H1 (cell line): ENCODE measurements around the gene METRNL. TPM values are rescaled to one million over a fixed set of nuclear protein-coding genes. Genes with fewer than 3 reads are reported as not detected.
"Not testable (repeated sequence)": the region's sequence is repeated elsewhere in the genome, so short reads cannot be mapped to it uniquely, and the experiment has no call there.

Source experiments
- CTCF ChIA-PET: fragments of 300-600 bp; sonication (Branson Sonifier 250); formaldehyde crosslinking; loops from one replicate; lab custom pipeline; 2021; ENCODE audit not compliant: partially characterized antibody; lab: Charles Lee
- POLR2A ChIA-PET: fragments of 300-600 bp; sonication (Branson Sonifier 250); formaldehyde crosslinking; loops from one replicate; lab custom pipeline; 2021; ENCODE audit warnings: inconsistent platforms; ENCODE audit not compliant: partially characterized antibody; lab: Charles Lee
- DNase-seq, 2 experiments: peaks; one replicate each; pipeline versions ENCODE4 v3.0.0 to v3.0.0-alpha.2; 2010 to 2022; ENCODE audit warnings: low spot score in 2 of 2, low read depth in 1 of 2, mixed read lengths in 1 of 2
- FAIRE-seq: peaks from 2 replicates; lab custom pipeline; 2011; peaks lifted over from hg19 to GRCh38; lab: Jason Lieb, UNC
- H2AFZ ChIP-seq: 2 replicates; pipeline ENCODE4 v1.8.1; 2012; ENCODE audit warnings: low read length, inconsistent platforms
- H2AK5ac ChIP-seq: 2 replicates; pipeline ENCODE4 v1.6.1; 2013; ENCODE audit warnings: low read depth, low read length
- H2BK120ac ChIP-seq: replicated peaks from 2 replicates; pipeline ENCODE3; 2013; ENCODE audit warnings: low read depth, low read length, inconsistent platforms
- H2BK12ac ChIP-seq: 2 replicates; pipeline ENCODE4 v1.6.1; 2013; ENCODE audit warnings: low read depth, low read length
- H2BK15ac ChIP-seq: 2 replicates; pipeline ENCODE4 v1.6.1; 2013; ENCODE audit warnings: low read length
- H2BK20ac ChIP-seq: 2 replicates; pipeline ENCODE4 v1.6.1; 2013; ENCODE audit warnings: low read length
- H2BK5ac ChIP-seq: 2 replicates; pipeline ENCODE4 v1.6.1; 2013; ENCODE audit warnings: low read depth, low read length
- H3K14ac ChIP-seq: 2 replicates; pipeline ENCODE4 v1.6.1; 2013; ENCODE audit warnings: inconsistent platforms; ENCODE audit not compliant: insufficient read length
- H3K18ac ChIP-seq: 2 replicates; pipeline ENCODE4 v1.6.1; 2013; ENCODE audit warnings: low read length; ENCODE audit errors: extremely low read depth
- H3K23ac ChIP-seq: 2 replicates; pipeline ENCODE4 v1.6.1; 2013; ENCODE audit warnings: inconsistent platforms; ENCODE audit not compliant: insufficient read length
- H3K23me2 ChIP-seq: 2 replicates; pipeline ENCODE4 v1.6.1; 2013; ENCODE audit warnings: low read depth, low read length
- H3K27ac ChIP-seq: 2 replicates; pipeline ENCODE4 v1.6.1; 2011; ENCODE audit warnings: low read depth, low read length, inconsistent platforms
- H3K27me3 ChIP-seq, 4 experiments: replicated peaks in 1 of 4; 1 replicate in 1 of 4; 2 replicates in 3 of 4; pipeline versions ENCODE4 v1.6.1 to v1.8.1; 2011 to 2013; ENCODE audit warnings: low read length in 3 of 4, mild to moderate bottlenecking in 3 of 4, inconsistent platforms in 2 of 4, mixed read lengths in 2 of 4, moderate library complexity in 1 of 4; ENCODE audit not compliant: control insufficient read depth in 3 of 4, insufficient read depth in 3 of 4; ENCODE audit errors: extremely low read depth in 1 of 4
- H3K36me3 ChIP-seq, 4 experiments: 2 replicates each; pipeline versions ENCODE4 v1.6.1 to v1.8.1; 2011 to 2013; ENCODE audit warnings: mild to moderate bottlenecking in 4 of 4, low read length in 3 of 4, moderate library complexity in 2 of 4, control low read depth in 1 of 4, inconsistent platforms in 1 of 4; ENCODE audit not compliant: insufficient read depth in 4 of 4, control insufficient read depth in 2 of 4
- H3K4ac ChIP-seq: replicated peaks from 2 replicates; pipeline ENCODE3; 2013; ENCODE audit warnings: low read length, low read depth, mixed read lengths, inconsistent platforms; ENCODE audit not compliant: insufficient read length
- H3K4me1 ChIP-seq, 4 experiments: replicated peaks in 1 of 4; 1 replicate in 1 of 4; 2 replicates in 3 of 4; pipeline versions ENCODE4 v1.6.1 to v1.8.1; 2011 to 2013; ENCODE audit warnings: low read length in 3 of 4, inconsistent platforms in 2 of 4, mixed read lengths in 1 of 4; ENCODE audit not compliant: insufficient read depth in 4 of 4, control insufficient read depth in 3 of 4
- H3K4me2 ChIP-seq, 2 experiments: 2 replicates each; pipeline versions ENCODE4 v1.6.1 to v1.8.1; 2011 to 2013; ENCODE audit warnings: low read depth in 2 of 2, low read length in 2 of 2, control low read depth in 1 of 2, inconsistent platforms in 1 of 2, mild to moderate bottlenecking in 1 of 2; ENCODE audit not compliant: insufficient read depth in 1 of 2
- H3K4me3 ChIP-seq, 4 experiments: fragments of 200-600, 300-600 bp in 1 of 4; sonication (generic), shearing (Covaris generic), sonication (Bioruptor Twin) in 1 of 4; 2 replicates each; pipeline versions ENCODE4 v1.5.1 to v1.8.1; 2011 to 2016; ENCODE audit warnings: low read length in 4 of 4, low read depth in 3 of 4, control low read depth in 2 of 4, inconsistent platforms in 2 of 4, mild to moderate bottlenecking in 2 of 4, mixed read lengths in 1 of 4, moderate library complexity in 1 of 4; ENCODE audit not compliant: insufficient read depth in 2 of 4; ENCODE audit errors: extremely low read depth in 1 of 4
- H3K56ac ChIP-seq: replicated peaks from 2 replicates; pipeline ENCODE3; 2013; ENCODE audit warnings: low read depth, mild to moderate bottlenecking, mixed read lengths, low read length, inconsistent platforms; ENCODE audit not compliant: insufficient read length
- H3K79me1 ChIP-seq: 2 replicates; pipeline ENCODE4 v1.6.1; 2013; ENCODE audit warnings: low read depth, low read length, control low read depth
- H3K79me2 ChIP-seq, 2 experiments: 2 replicates each; pipeline versions ENCODE4 v1.6.1 to v1.8.1; 2012 to 2013; ENCODE audit warnings: low read length in 2 of 2, mild to moderate bottlenecking in 2 of 2, inconsistent platforms in 1 of 2; ENCODE audit not compliant: insufficient read depth in 2 of 2, control insufficient read depth in 1 of 2
- H3K9ac ChIP-seq, 4 experiments: replicated peaks in 1 of 4; 1 replicate in 1 of 4; 2 replicates in 3 of 4; pipeline versions ENCODE4 v1.6.1 to v1.8.1; 2011 to 2013; ENCODE audit warnings: low read depth in 3 of 4, low read length in 3 of 4, control low read depth in 2 of 4, mild to moderate bottlenecking in 2 of 4, moderate library complexity in 2 of 4, inconsistent platforms in 1 of 4; ENCODE audit errors: extremely low read depth in 1 of 4
- H3K9me3 ChIP-seq, 2 experiments: 2 replicates each; pipeline versions ENCODE4 v1.6.1 to v1.8.1; 2012 to 2013; ENCODE audit warnings: mild to moderate bottlenecking in 2 of 2, moderate library complexity in 2 of 2, control low read depth in 1 of 2, inconsistent platforms in 1 of 2, low read depth in 1 of 2, low read length in 1 of 2, mixed read lengths in 1 of 2; ENCODE audit not compliant: insufficient read depth in 2 of 2
- H4K20me1 ChIP-seq, 2 experiments: replicated peaks in 1 of 2; 2 replicates each; pipeline versions ENCODE3 to v1.8.1; 2011 to 2013; ENCODE audit warnings: inconsistent platforms in 2 of 2, low read length in 2 of 2, mild to moderate bottlenecking in 1 of 2; ENCODE audit not compliant: insufficient read depth in 2 of 2, control insufficient read depth in 1 of 2
- H4K5ac ChIP-seq: 2 replicates; pipeline ENCODE4 v1.6.1; 2013; ENCODE audit warnings: low read length, low read depth, mixed read lengths, inconsistent platforms; ENCODE audit not compliant: insufficient read length
- H4K8ac ChIP-seq: 2 replicates; pipeline ENCODE4 v1.8.0; 2013; ENCODE audit warnings: mild to moderate bottlenecking, moderate library complexity, low read length, inconsistent platforms; ENCODE audit not compliant: insufficient read depth; ENCODE audit errors: extremely low read depth
- H4K91ac ChIP-seq: replicated peaks from 2 replicates; pipeline ENCODE3; 2013; ENCODE audit warnings: low read length, mixed read lengths, inconsistent platforms; ENCODE audit not compliant: insufficient read length
- WGBS, 2 experiments: shearing (Covaris generic) in 1 of 2; methylation state at CpG; one replicate each; pipeline versions ENCODE4 v1.1.6 to v1.1.7; 2013 to 2015; ENCODE audit warnings: low lambda C conversion rate in 2 of 2, mixed read lengths in 2 of 2, inconsistent platforms in 1 of 2, low coverage in 1 of 2, missing lambda C conversion rate in 1 of 2; ENCODE audit not compliant: insufficient replicate concordance in 2 of 2, insufficient coverage in 1 of 2, insufficient read length in 1 of 2; ENCODE audit errors: extremely low coverage in 1 of 2, missing lambda C conversion rate in 1 of 2; 5-methylcytosine and 5-hydroxymethylcytosine counted together
- polyA plus RNA-seq, 7 experiments: library from polyadenylated mRNA; depleted of rRNA in 3 of 7; stranded (reverse) in 5 of 7; unstranded in 2 of 7; fragments of >200 nt in 5 of 7; fragments of 200-250 nt in 2 of 7; gene quantifications; 1 replicate in 5 of 7; 2 replicates in 1 of 7; 4 replicates in 1 of 7; pipeline versions ENCODE4 v1.2.1 to v1.2.3, GENCODE V29; 2011 to 2013; ENCODE audit warnings: missing spikeins in 2 of 7, mixed read lengths in 2 of 7
- total RNA-seq: library from RNA; stranded (reverse); fragmentation: NEBNext Ultra II Directional; extraction: Animal tissue kit (Norgen Biotek cat#: 25700); gene quantifications from 2 replicates; pipeline ENCODE4 v1.2.1, GENCODE V29; 2021

METRNL gene
- total and polyA plus RNA-seq, 2 of the 8 experiments (the other 6 are each of a cell fraction or from before 2014, with no cell fraction given), result 13.9 to 14.2 TPM

GRCh38 chr17:83047818-83048475, 31.5 kb upstream of the METRNL start:
- H3K79me1 ChIP-seq, H3K23ac ChIP-seq, H3K27me3 ChIP-seq, H3K27ac ChIP-seq, H3K36me3 ChIP-seq, H2BK20ac ChIP-seq, H2BK5ac ChIP-seq, POLR2A ChIA-PET, H4K5ac ChIP-seq, DNase-seq, H2BK120ac ChIP-seq, H3K14ac ChIP-seq, FAIRE-seq, H3K4me2 ChIP-seq, H3K9ac ChIP-seq, H2AFZ ChIP-seq, H3K79me2 ChIP-seq, H3K9me3 ChIP-seq, H4K91ac ChIP-seq, H2BK15ac ChIP-seq, H4K8ac ChIP-seq, H3K18ac ChIP-seq, H3K56ac ChIP-seq, H3K4me3 ChIP-seq, H2AK5ac ChIP-seq, H4K20me1 ChIP-seq, H2BK12ac ChIP-seq, H3K4ac ChIP-seq: not testable (repeated sequence)
- Histone ChIP-seq H3K4me1 (peaks cover 0 to 14% (median 7%) of the 10 kb centered on the region in 4 experiments; a peak in 6 of 7 replicates), H3K23me2 (peaks cover 11% of the 10 kb centered on the region; the same call in 1 of the 2 replicates)
- 95% methylated on average over 8 of the region's 12 CpGs; no CpG with 5 or more reads in 1 of the 2 experiments for WGBS, 2 experiments
- CTCF ChIA-PET, result interaction anchor here (0.6 to 0.7 kb wide), 2 partner anchors 58 to 74 kb away, joined by 4 to 5 read pairs; no protein-coding TSS in a partner anchor
